K562 (cell line): Measurements from ENCODE around the gene ZFP69. TPM values are rescaled to one million over a fixed set of nuclear protein-coding genes. Genes with fewer than 3 reads are reported as not detected.

Experiments
- AFF4 ChIP-seq: sonication (generic); formaldehyde crosslinking; IDR thresholded peaks from 2 replicates; pipeline ENCODE4 v1.8.0; 2023; ENCODE audit warnings: mild to moderate bottlenecking, missing genetic modification reagents
- ARID2 ChIP-seq: fragments of 450-650 bp; IDR thresholded peaks from 2 replicates; pipeline ENCODE4 v1.6.1; 2017; ENCODE audit warnings: antibody characterized with exemption, mild to moderate bottlenecking
- CHD2 ChIP-seq: IDR thresholded peaks from 2 replicates; pipeline ENCODE4 v1.6.1; 2011; ENCODE audit warnings: low read depth, low read length
- EGR1 ChIP-seq: fragments of 450-650 bp; conservative IDR thresholded peaks from 2 replicates; pipeline ENCODE4 v1.6.1; 2017; ENCODE audit warnings: mild to moderate bottlenecking
- HMG20B ChIP-seq: fragments of 250-450 bp; sonication (Bioruptor Pico); IDR thresholded peaks from 2 replicates; pipeline ENCODE4 v1.5.0; 2021; ENCODE audit warnings: mild to moderate bottlenecking
- MITF ChIP-seq: IDR thresholded peaks from 2 replicates; pipeline ENCODE4 v1.6.1; 2014; ENCODE audit warnings: antibody characterized with exemption
- POLR3A ChIP-seq: IDR thresholded peaks from 2 replicates; pipeline ENCODE4 v1.6.1; 2011; ENCODE audit warnings: borderline replicate concordance, mild to moderate bottlenecking, moderate library complexity; ENCODE audit not compliant: insufficient read length, insufficient read depth; ENCODE audit errors: extremely low read depth
- PREB ChIP-seq: sonication (generic); formaldehyde crosslinking; IDR thresholded peaks from 2 replicates; pipeline ENCODE4 v1.8.1; 2023; ENCODE audit warnings: mild to moderate bottlenecking, missing genetic modification reagents
- RAD21 ChIP-seq, 2 experiments: fragments of 250-450 bp in 1 of 2; fragments of 450-650 bp in 1 of 2; sonication (Bioruptor Pico) in 1 of 2; formaldehyde crosslinking in 1 of 2; IDR thresholded peaks in 1 of 2; conservative IDR thresholded peaks in 1 of 2; 2 replicates each; pipeline versions ENCODE4 v1.4.0 to v1.8.0; 2020 to 2022; ENCODE audit warnings: mild to moderate bottlenecking in 2 of 2, moderate library complexity in 1 of 2
- SPI1 ChIP-seq: IDR thresholded peaks from 2 replicates; pipeline ENCODE4 v1.6.1; 2011; ENCODE audit warnings: low read depth, low read length, control low read depth, borderline replicate concordance
- ZBED1 ChIP-seq: IDR thresholded peaks from 2 replicates; pipeline ENCODE4 v1.6.1; 2014
- ZFP36 ChIP-seq: fragments of 150-350 bp; IDR thresholded peaks from 2 replicates; pipeline ENCODE4 v1.6.1; 2018; ENCODE audit warnings: low read length, low read depth; ENCODE audit not compliant: partially characterized antibody
- polyA plus RNA-seq, 8 experiments: library from polyadenylated mRNA; depleted of rRNA in 4 of 8; stranded (reverse) in 5 of 8; unstranded in 3 of 8; fragments of >200 nt; fragmentation: Nextera tagmentation in 2 of 8; fragmentation: Illumina TruSeq in 1 of 8; extraction: Ambion mirVana in 2 of 8; extraction: Trizol in 1 of 8; gene quantifications; 2 replicates each; pipeline versions ENCODE4 v1.2.1 to v1.2.3, GENCODE V29; 2011 to 2014; ENCODE audit warnings: inconsistent platforms in 1 of 8, missing spikeins in 1 of 8
- total RNA-seq, 7 experiments: library from RNA; depleted of rRNA in 6 of 7; stranded (reverse); fragments of >200 nt in 6 of 7; fragmentation: Illumina TruSeq in 2 of 7; extraction: Trizol in 2 of 7; gene quantifications; 2 replicates each; pipeline versions ENCODE4 v1.2.1 to v1.2.3, GENCODE V29; 2011 to 2021; ENCODE audit warnings: low replicate concordance in 1 of 7

ZFP69 gene
- total and polyA plus RNA-seq, 9 of the 15 experiments (the other 6 are each of a cell fraction or from before 2014, with no cell fraction given): 2.0 to 8.4 (median 5.7) TPM

- 0 out of 2 replicates have a peak, but pooled peaks have one; percentile 43 for TF ChIP-seq AFF4 (CRISPR knock-in tag)
- no peak for TF ChIP-seq HMG20B (CRISPR knock-in tag)
- 0 out of 2 replicates have a peak, but pooled peaks have one; percentile 19 for TF ChIP-seq MITF
- TF ChIP-seq RAD21 (CRISPR knock-in tag; conservative IDR thresholded peaks at IDR 0.05 in 1 of 2, IDR thresholded peaks at IDR 0.05 in 1 of 2): no peak; a peak in 1 of 4 replicates
- TF ChIP-seq EGR1: no peak
- TF ChIP-seq ZBED1: 0 out of 2 replicates have a peak, but pooled peaks have one; percentile 58
- no peak for TF ChIP-seq ZFP36
- no peak for TF ChIP-seq PREB (CRISPR knock-in tag)
- TF ChIP-seq POLR3A: no peak
- 0 out of 2 replicates have a peak, but pooled peaks have one; percentile 15 for TF ChIP-seq CHD2
- no peak for TF ChIP-seq ARID2
- peak; percentile 86 for TF ChIP-seq SPI1
Observed at GRCh38 chr1:40531381-40532061, 54.4 kb downstream of the ZFP69 start, which contains the start of gene ZNF684 (continued).
